NCI-H187 treated with DMSO at 0.1 percent for 48 hours (cell line): ENCODE data around the gene CLTCL1.

Source experiments
- DNase-seq: peaks from one replicate; lab custom pipeline; 2025; lab: John Stamatoyannopoulos, UW

CLTCL1 gene

GRCh38 chr22:19150482-19151328, 140.8 kb downstream of the CLTCL1 start:
- no peak for DNase-seq

GRCh38 chr22:19149991-19150390, 141.5 kb downstream of the CLTCL1 start, which contains the start of gene GSC2:
Gene GSC2 (minus strand): TSS chr22:19150292. CDS start chr22:19150283, 9 bp downstream.
- DNase-seq = no peak

GRCh38 chr22:19149047-19149883, 142.3 kb downstream of the CLTCL1 start:
- no peak for DNase-seq

GRCh38 chr22:19148417-19149046, 143.0 kb downstream of the CLTCL1 start:
- no peak for DNase-seq

GRCh38 chr22:19147195-19147780, 144.2 kb downstream of the CLTCL1 start:
- no peak for DNase-seq

- DNase-seq = no peak
Observed at GRCh38 chr22:19146215-19146968, 145.1 kb downstream of the CLTCL1 start.

GRCh38 chr22:19143967-19144400, 147.5 kb downstream of the CLTCL1 start:
- no peak for DNase-seq

- no peak for DNase-seq
Observed at GRCh38 chr22:19143212-19143611, 148.3 kb downstream of the CLTCL1 start.

GRCh38 chr22:19142394-19142793, 149.1 kb downstream of the CLTCL1 start:
- no peak for DNase-seq

- DNase-seq = no peak
Observed at GRCh38 chr22:19139974-19140373, 151.5 kb downstream of the CLTCL1 start.

- DNase-seq = no peak
Observed at GRCh38 chr22:19139001-19139356, 152.5 kb downstream of the CLTCL1 start.

GRCh38 chr22:19138217-19139000, 153.1 kb downstream of the CLTCL1 start:
- no peak for DNase-seq

- no peak for DNase-seq
Observed at GRCh38 chr22:19137384-19138216, 153.9 kb downstream of the CLTCL1 start.

GRCh38 chr22:19136915-19137314, 154.6 kb downstream of the CLTCL1 start:
- no peak for DNase-seq

- no peak for DNase-seq
Observed at GRCh38 chr22:19134874-19135273, 156.6 kb downstream of the CLTCL1 start.

- DNase-seq = no peak
Observed at GRCh38 chr22:19134176-19134831, 157.2 kb downstream of the CLTCL1 start.

- no peak for DNase-seq
Observed at GRCh38 chr22:19133561-19133960, 158.0 kb downstream of the CLTCL1 start.

GRCh38 chr22:19132693-19133400, 158.7 kb downstream of the CLTCL1 start:
- DNase-seq = no peak
